DND-41 (cell line): Measurements from ENCODE around the gene EPHB2.
"Not testable (repeated sequence)": the region's sequence is repeated elsewhere in the genome, so short reads cannot be mapped to it uniquely, and the experiment has no call there.

ENCODE experiments used
- ATAC-seq: fragments of 200-7000 bp; cut with Tn5 transposase; 3 replicates; pipeline ENCODE4 v1.9.1; 2021; ENCODE audit warnings: low read depth; ENCODE audit not compliant: insufficient read depth
- DNase-seq: peaks from one replicate; pipeline ENCODE4 v3.0.0-alpha.2; 2020
- H2AFZ ChIP-seq: 2 replicates; pipeline ENCODE4 v1.6.0; 2012; ENCODE audit warnings: low read depth, low read length
- H3K27ac ChIP-seq: 2 replicates; pipeline ENCODE4 v1.5.1; 2012; ENCODE audit warnings: low read length, inconsistent platforms
- H3K27me3 ChIP-seq: fragments of 200-600 bp; sonication (generic); 2 replicates; pipeline ENCODE4 v1.6.0; 2012; ENCODE audit warnings: low read length, mild to moderate bottlenecking, inconsistent platforms; ENCODE audit not compliant: insufficient read depth, poor library complexity
- H3K36me3 ChIP-seq: 2 replicates; pipeline ENCODE4 v1.5.1; 2012; ENCODE audit warnings: low read length, inconsistent platforms; ENCODE audit not compliant: insufficient read depth
- H3K4me1 ChIP-seq: 2 replicates; pipeline ENCODE4 v1.5.1; 2012; ENCODE audit warnings: mild to moderate bottlenecking, low read length; ENCODE audit not compliant: insufficient read depth
- H3K4me2 ChIP-seq: 2 replicates; pipeline ENCODE4 v1.6.0; 2012; ENCODE audit warnings: mild to moderate bottlenecking, moderate library complexity, low read length, inconsistent platforms; ENCODE audit not compliant: insufficient read depth
- H3K4me3 ChIP-seq, 2 experiments: fragments of 200-600 bp in 1 of 2; shearing (Covaris generic) in 1 of 2; 2 replicates each; pipeline ENCODE4 v1.5.1; 2012 to 2016; ENCODE audit warnings: inconsistent platforms in 2 of 2, low read length in 2 of 2, mild to moderate bottlenecking in 2 of 2, low read depth in 1 of 2, moderate library complexity in 1 of 2
- H3K79me2 ChIP-seq: 2 replicates; pipeline ENCODE4 v1.6.0; 2012; ENCODE audit warnings: low read length, inconsistent platforms; ENCODE audit not compliant: insufficient read depth
- H3K9ac ChIP-seq: 2 replicates; pipeline ENCODE4 v1.6.0; 2012; ENCODE audit warnings: low read depth, mild to moderate bottlenecking, inconsistent platforms, low read length, moderate library complexity
- H3K9me3 ChIP-seq: 2 replicates; pipeline ENCODE4 v1.5.1; 2012; ENCODE audit warnings: low read length, moderate library complexity, mild to moderate bottlenecking, inconsistent platforms; ENCODE audit not compliant: insufficient read depth, severe bottlenecking
- H4K20me1 ChIP-seq: 2 replicates; pipeline ENCODE4 v1.6.0; 2012; ENCODE audit warnings: low read length; ENCODE audit not compliant: insufficient read depth
- EZH2 ChIP-seq: IDR thresholded peaks from 3 replicates; pipeline ENCODE4 v1.6.1; 2012; ENCODE audit warnings: borderline replicate concordance, low read depth, mild to moderate bottlenecking, moderate library complexity, low read length, inconsistent platforms; ENCODE audit not compliant: severe bottlenecking
- TF ChIP-seq, protein P1 (sequence below): IDR thresholded peaks from 2 replicates; pipeline ENCODE4 v1.5.1; 2012; ENCODE audit warnings: borderline replicate concordance, low read length, moderate library complexity, mild to moderate bottlenecking; ENCODE audit not compliant: poor library complexity, severe bottlenecking; ENCODE audit errors: extremely low read depth

EPHB2 gene

DNA sequence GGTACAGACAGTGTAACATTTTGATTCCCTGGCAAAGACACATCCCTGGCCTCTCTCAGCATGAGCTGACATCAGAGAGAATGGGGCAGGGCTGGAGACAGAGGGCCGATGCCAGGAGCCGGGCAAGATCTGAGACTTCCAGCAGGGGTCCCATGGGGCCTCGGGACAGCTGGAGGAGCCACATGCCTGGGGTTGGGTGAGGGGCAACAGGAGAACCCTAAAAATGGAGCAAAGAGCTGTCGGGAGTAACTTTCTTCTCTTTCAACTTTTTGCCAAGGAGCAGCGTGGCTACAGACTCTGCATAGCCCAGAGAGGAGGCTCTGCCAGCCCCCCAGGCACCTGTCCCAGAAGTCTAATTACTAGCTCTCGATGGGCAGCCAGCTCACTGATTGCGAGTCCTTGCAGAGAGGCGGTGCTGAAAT, 131.2 kb downstream of the EPHB2 start:
- TF ChIP-seq, protein P1, sequence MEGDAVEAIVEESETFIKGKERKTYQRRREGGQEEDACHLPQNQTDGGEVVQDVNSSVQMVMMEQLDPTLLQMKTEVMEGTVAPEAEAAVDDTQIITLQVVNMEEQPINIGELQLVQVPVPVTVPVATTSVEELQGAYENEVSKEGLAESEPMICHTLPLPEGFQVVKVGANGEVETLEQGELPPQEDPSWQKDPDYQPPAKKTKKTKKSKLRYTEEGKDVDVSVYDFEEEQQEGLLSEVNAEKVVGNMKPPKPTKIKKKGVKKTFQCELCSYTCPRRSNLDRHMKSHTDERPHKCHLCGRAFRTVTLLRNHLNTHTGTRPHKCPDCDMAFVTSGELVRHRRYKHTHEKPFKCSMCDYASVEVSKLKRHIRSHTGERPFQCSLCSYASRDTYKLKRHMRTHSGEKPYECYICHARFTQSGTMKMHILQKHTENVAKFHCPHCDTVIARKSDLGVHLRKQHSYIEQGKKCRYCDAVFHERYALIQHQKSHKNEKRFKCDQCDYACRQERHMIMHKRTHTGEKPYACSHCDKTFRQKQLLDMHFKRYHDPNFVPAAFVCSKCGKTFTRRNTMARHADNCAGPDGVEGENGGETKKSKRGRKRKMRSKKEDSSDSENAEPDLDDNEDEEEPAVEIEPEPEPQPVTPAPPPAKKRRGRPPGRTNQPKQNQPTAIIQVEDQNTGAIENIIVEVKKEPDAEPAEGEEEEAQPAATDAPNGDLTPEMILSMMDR, result no peak
- no peak for TF ChIP-seq EZH2
- no peak overlapping the region for H3K4me2 ChIP-seq
- H3K9ac ChIP-seq, result no peak overlapping the region
- no peaks in the 10 kb centered on the region for H3K9me3 ChIP-seq
- no peaks in the 10 kb centered on the region for H3K4me1 ChIP-seq
- DNase-seq, result no peak
- 0 out of 2 replicates have a peak, but pooled peaks cover 11% of the 10 kb centered on the region for H4K20me1 ChIP-seq
- H3K27ac ChIP-seq, result no peak overlapping the region
- no peaks in the 10 kb centered on the region for H3K79me2 ChIP-seq
- no peak for ATAC-seq
- H3K27me3 ChIP-seq, result peaks cover 10% of the 10 kb centered on the region
- no peaks in the 10 kb centered on the region for H3K36me3 ChIP-seq
- H3K4me3 ChIP-seq, result no peak overlapping the region
- H2AFZ ChIP-seq, result no peak overlapping the region

DNA sequence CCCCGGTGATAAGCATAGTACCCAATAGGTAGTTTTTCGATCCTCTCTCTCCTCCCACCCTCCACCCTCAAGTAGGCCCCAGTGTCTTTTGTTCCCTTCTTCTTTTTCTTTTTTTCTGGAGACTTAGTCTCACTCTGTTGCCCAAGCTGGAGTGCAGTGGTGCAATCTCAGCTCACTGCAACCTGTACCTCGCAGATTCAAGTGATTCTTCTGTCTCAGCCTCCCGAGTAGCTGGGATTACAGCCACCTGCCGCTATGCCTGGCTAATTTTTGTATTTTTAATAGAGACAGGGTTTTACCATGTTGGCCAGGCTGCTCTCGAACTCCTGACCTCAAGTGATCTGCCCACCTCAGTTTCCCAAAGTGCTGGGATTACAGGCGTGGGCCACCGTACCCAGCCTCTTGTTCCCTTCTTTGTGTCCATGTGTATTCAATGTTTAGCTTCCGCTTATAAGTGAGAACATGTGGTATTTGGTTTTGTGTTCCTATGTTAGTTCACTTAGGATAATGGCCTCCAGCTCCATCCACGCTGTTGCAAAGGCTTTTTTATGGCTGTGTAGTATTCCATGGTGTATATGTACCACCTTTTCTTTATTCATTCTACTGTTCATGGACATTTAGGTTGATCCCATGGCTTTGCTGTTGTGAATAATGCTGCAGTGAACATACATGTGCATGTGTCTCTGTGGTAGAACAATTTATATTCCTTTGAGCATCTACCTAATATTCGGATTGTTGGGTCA, 133.0 kb downstream of the EPHB2 start:
- H3K4me2 ChIP-seq, H3K4me1 ChIP-seq, H3K4me3 ChIP-seq, H2AFZ ChIP-seq, DNase-seq, ATAC-seq, H3K9ac ChIP-seq, H3K9me3 ChIP-seq, H3K79me2 ChIP-seq, H3K27ac ChIP-seq, H3K36me3 ChIP-seq: not testable (repeated sequence)
- peaks cover 13% of the 10 kb centered on the region for H3K27me3 ChIP-seq
- H4K20me1 ChIP-seq, result 0 out of 2 replicates have a peak, but pooled peaks cover 11% of the 10 kb centered on the region

- 0 out of 2 replicates have a peak, but pooled peaks cover 7% of the 10 kb centered on the region for H4K20me1 ChIP-seq
- no peak overlapping the region for H3K27ac ChIP-seq
- peaks cover 20% of the 10 kb centered on the region for H3K27me3 ChIP-seq
- H3K79me2 ChIP-seq, result no peaks in the 10 kb centered on the region
- no peaks in the 10 kb centered on the region for H3K36me3 ChIP-seq
- H3K9me3 ChIP-seq, result no peaks in the 10 kb centered on the region
- H2AFZ ChIP-seq, result no peak overlapping the region
- H3K9ac ChIP-seq, result no peak overlapping the region
- no peak for DNase-seq
- H3K4me3 ChIP-seq, result no peak overlapping the region
- TF ChIP-seq EZH2, result no peak
- TF ChIP-seq, protein P1, result no peak
- H3K4me1 ChIP-seq, result no peaks in the 10 kb centered on the region
- no peak overlapping the region for H3K4me2 ChIP-seq
- ATAC-seq, result no peak
Measured at GRCh38 chr1:22844621-22845020, 134.0 kb downstream of the EPHB2 start.

DNA sequence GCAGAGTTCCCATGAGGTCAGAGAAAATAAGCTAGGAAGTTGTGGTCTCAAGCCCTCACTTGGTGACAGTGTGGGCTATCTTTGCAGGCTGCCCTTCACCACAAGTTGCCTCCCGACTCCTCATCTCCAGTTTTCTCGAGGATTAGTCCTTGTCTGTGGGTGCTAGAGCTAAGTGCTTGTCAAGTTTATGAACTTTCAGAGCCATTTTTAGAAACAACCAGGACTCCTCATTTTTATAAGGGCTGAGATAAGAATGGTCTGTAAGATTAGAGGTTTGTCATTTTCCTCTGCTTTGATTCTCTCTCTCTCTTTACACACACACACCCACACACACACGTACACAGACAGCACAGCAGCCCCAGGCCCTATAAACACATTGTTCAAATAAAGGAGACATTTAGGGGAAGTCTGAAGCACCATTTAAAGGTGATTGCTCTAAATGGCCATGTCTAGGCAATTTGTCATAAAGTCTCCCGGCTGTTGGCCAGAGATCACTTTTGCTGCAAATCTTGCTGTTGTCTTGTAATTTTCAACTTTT, 134.8 kb downstream of the EPHB2 start:
- no peak overlapping the region for H3K4me3 ChIP-seq
- H3K27me3 ChIP-seq, result peaks cover 23% of the 10 kb centered on the region
- TF ChIP-seq, protein P1, result no peak
- TF ChIP-seq EZH2, result no peak
- ATAC-seq (no peak), DNase-seq (no peak)
- H3K9me3 ChIP-seq, result no peaks in the 10 kb centered on the region
- H3K4me1 ChIP-seq, result no peaks in the 10 kb centered on the region
- H3K36me3 ChIP-seq, result no peaks in the 10 kb centered on the region
- 0 out of 2 replicates have a peak, but pooled peaks cover 7% of the 10 kb centered on the region for H4K20me1 ChIP-seq
- no peaks in the 10 kb centered on the region for H3K79me2 ChIP-seq
- no peak overlapping the region for H3K27ac ChIP-seq
- H3K9ac ChIP-seq, result no peak overlapping the region
- H3K4me2 ChIP-seq, result no peak overlapping the region
- no peak overlapping the region for H2AFZ ChIP-seq
